Stimulated activated effector memory CD8-positive, alpha-beta T cell treated with anti-CD3 and anti-CD28 coated beads, Interleukin-12 subunit alpha, Interleukin-12 subunit beta, amount 100 ng/mL, for 72 hours (primary cell): ENCODE data around the gene GRK5.

ENCODE experiments used
- ATAC-seq: fragments of 150-1000 bp; cut with Tn5 transposase; 2 replicates; pipeline ENCODE4 v1.10.0; 2021
- DNase-seq, 2 donors: peaks; one replicate each; pipeline ENCODE4 v3.0.0; 2021 to 2022; ENCODE audit warnings: low spot score in 2 of 2
- H3K27ac Mint-ChIP-seq: one replicate; pipeline ENCODE4 v1.8.0; 2022; ENCODE audit warnings: mild to moderate bottlenecking, mixed read lengths
- H3K36me3 Mint-ChIP-seq: one replicate; pipeline ENCODE4 v1.8.0; 2022; ENCODE audit warnings: mild to moderate bottlenecking, mixed read lengths
- H3K4me1 Mint-ChIP-seq: one replicate; pipeline ENCODE4 v1.8.0; 2022; ENCODE audit warnings: mixed read lengths
- H3K4me3 Mint-ChIP-seq: one replicate; pipeline ENCODE4 v1.8.0; 2022; ENCODE audit warnings: mild to moderate bottlenecking, mixed read lengths
- H3K9me3 Mint-ChIP-seq: one replicate; pipeline ENCODE4 v1.8.0; 2022; ENCODE audit warnings: mixed read lengths

Gene GRK5

DNA sequence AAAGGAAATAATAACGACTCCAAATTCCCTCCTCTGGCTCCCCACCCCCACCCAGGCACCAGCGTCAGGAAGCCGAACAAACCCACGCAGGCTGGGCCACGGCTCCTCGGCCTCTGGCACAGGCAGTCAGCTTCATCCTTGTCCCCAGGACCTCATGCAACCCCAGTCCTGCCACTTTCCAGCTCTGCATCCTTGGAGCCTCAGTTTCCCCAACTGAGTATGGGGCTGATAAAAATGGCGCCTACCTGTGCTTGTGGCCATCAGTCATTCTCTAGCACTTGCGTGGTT lies 198.1 kb downstream of the GRK5 start:
- ATAC-seq, result no peak
- H3K9me3 Mint-ChIP-seq, result no peaks in the 10 kb centered on the region
- DNase-seq, result no peak
- no peak overlapping the region for H3K4me3 Mint-ChIP-seq
- no peaks in the 10 kb centered on the region for H3K36me3 Mint-ChIP-seq
- H3K4me1 Mint-ChIP-seq, result no peaks in the 10 kb centered on the region
- H3K27ac Mint-ChIP-seq, result no peak overlapping the region

DNA sequence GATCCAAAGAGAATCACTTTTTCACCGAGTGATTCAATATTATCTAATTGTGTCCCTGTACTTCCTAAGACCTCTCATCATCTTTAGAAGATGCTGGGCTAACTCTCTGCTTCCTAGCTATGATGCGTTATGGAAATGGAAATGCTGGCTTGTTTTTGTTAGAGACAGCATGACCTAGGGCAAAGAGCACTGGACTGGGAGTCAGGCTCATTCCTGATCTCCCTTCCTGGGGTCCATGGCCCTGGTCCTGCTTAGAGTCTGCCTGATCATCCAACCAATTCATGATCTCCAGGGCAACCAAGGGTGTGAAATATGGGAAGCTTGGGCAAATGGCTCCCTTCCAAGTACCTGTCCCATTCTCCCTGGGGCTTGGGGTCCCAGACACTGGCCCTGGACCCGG lies 198.8 kb downstream of the GRK5 start:
- ATAC-seq (no peak), DNase-seq (no peak)
- Mint-ChIP-seq H3K27ac (no peak overlapping the region), H3K36me3 (no peaks in the 10 kb centered on the region), H3K4me1 (no peaks in the 10 kb centered on the region), H3K9me3 (no peaks in the 10 kb centered on the region), H3K4me3 (no peak overlapping the region)

GRCh38 chr10:119406601-119407253 lies 199.4 kb downstream of the GRK5 start:
- DNase-seq (no peak), ATAC-seq (no peak)
- Mint-ChIP-seq H3K27ac (no peak overlapping the region), H3K4me1 (no peaks in the 10 kb centered on the region), H3K36me3 (no peaks in the 10 kb centered on the region), H3K4me3 (no peak overlapping the region), H3K9me3 (no peaks in the 10 kb centered on the region)

DNA sequence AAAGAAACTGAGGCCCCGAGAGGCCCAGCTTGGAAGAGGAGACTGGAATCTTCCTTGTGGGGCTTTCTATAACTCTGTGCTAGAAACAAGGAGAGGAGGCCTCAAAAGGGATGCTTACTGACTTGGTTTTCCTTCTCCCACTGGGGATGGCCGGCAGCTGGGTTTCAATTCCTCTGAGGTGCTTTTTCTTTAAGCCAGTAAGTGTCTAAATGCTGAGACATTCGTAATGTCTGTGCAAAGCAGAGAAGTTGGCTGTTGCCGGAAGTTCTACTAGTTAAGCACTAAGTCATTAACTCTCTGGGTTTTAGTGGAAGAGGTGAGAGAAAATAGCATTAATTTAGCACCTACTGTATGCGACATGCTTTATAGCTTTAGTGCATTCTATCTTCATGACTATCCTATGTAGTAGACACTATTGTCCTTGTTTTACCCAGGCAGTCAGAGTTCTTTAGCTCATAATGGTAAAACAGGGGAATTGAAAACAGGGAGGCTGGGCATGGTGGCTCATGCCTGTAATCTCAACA lies 199.9 kb downstream of the GRK5 start:
- ATAC-seq, result no peak
- Mint-ChIP-seq H3K4me3 (no peak overlapping the region), H3K36me3 (no peaks in the 10 kb centered on the region), H3K27ac (no peak overlapping the region), H3K4me1 (no peaks in the 10 kb centered on the region), H3K9me3 (no peaks in the 10 kb centered on the region)
- no peak for DNase-seq

- H3K36me3 Mint-ChIP-seq, result no peaks in the 10 kb centered on the region
- no peak overlapping the region for H3K27ac Mint-ChIP-seq
- no peaks in the 10 kb centered on the region for H3K9me3 Mint-ChIP-seq
- no peak for DNase-seq
- ATAC-seq, result no peak
- no peak overlapping the region for H3K4me3 Mint-ChIP-seq
- H3K4me1 Mint-ChIP-seq, result no peaks in the 10 kb centered on the region
These were observed 200.7 kb downstream of the GRK5 start for GRCh38 chr10:119408072-119408471.

DNA sequence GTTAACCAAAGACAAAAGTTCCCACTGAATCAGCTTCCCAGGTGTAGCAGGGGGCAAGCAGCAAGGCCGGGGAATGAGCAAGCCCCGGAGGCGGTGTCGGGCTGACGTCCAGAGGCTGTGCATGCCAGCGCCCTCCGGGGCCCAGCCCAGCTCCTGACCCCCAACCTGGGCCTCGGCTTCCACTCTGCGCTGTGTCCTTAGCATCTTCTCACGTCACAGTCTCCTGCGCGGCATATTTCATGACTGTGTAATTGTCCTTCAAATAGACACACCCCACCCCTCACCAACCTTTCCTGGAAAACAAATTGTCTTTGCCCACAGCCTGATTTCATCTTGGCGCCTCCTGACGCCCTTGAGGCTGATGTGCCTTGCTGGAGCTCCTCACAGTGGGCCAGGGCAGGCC lies 201.6 kb downstream of the GRK5 start:
- ATAC-seq, result no peak
- no peak for DNase-seq
- no peaks in the 10 kb centered on the region for H3K9me3 Mint-ChIP-seq
- H3K27ac Mint-ChIP-seq, result no peak overlapping the region
- H3K36me3 Mint-ChIP-seq, result no peaks in the 10 kb centered on the region
- no peak overlapping the region for H3K4me3 Mint-ChIP-seq
- H3K4me1 Mint-ChIP-seq, result no peaks in the 10 kb centered on the region

GRCh38 chr10:119409385-119409784 lies 202.0 kb downstream of the GRK5 start:
- ATAC-seq (no peak), DNase-seq (no peak)
- H3K27ac Mint-ChIP-seq, result no peak overlapping the region
- H3K9me3 Mint-ChIP-seq, result no peaks in the 10 kb centered on the region
- no peaks in the 10 kb centered on the region for H3K4me1 Mint-ChIP-seq
- H3K36me3 Mint-ChIP-seq, result no peaks in the 10 kb centered on the region
- H3K4me3 Mint-ChIP-seq, result no peak overlapping the region

GRCh38 chr10:119409906-119410305 lies 202.5 kb downstream of the GRK5 start:
- no peak overlapping the region for H3K27ac Mint-ChIP-seq
- H3K4me3 Mint-ChIP-seq, result no peak overlapping the region
- H3K36me3 Mint-ChIP-seq, result no peaks in the 10 kb centered on the region
- no peaks in the 10 kb centered on the region for H3K4me1 Mint-ChIP-seq
- no peaks in the 10 kb centered on the region for H3K9me3 Mint-ChIP-seq
- DNase-seq (no peak), ATAC-seq (no peak)

DNA sequence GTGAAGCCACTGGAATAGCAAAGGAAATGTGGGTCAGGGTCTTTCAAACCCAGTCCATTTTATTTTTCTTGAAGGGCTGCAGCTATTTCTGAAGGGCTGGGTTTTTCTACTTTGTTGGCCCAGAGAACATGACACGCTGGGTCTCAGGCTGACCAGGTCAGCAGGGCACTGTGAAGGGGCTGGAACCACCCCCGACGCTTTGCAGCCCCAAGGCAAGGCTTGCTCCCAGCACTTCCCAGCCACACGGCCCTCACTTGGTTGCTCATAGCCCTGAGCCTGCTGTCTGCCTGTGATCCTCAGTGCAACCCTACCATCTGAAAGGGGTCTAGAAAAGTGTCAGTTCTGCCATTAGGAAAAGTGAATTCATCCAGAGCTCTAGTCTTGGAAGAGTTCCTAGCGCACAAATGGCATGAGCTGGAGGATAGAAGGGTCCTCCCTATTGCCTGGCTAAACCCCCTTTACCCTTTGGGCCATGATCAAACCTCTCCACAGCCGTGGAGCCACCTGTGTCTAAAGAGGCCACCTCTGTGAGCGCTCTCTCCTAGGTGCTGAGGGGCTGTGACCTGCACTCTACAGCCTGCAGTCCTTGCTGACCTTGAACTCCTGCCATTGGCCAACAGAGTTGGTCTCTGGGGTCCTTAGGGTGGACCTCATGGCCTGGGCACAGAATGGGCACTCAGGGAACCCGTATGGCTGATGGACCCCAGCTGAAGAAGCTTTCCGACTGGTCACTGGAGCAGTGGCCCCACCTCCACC lies 203.2 kb downstream of the GRK5 start:
- Mint-ChIP-seq H3K4me1 (no peaks in the 10 kb centered on the region), H3K27ac (peak overlapping the region; percentile 56), H3K36me3 (no peaks in the 10 kb centered on the region), H3K4me3 (no peak overlapping the region), H3K9me3 (no peaks in the 10 kb centered on the region)
- DNase-seq (no peak), ATAC-seq (no peak)

GRCh38 chr10:119412244-119413092 lies 205.1 kb downstream of the GRK5 start:
- no peaks in the 10 kb centered on the region for H3K36me3 Mint-ChIP-seq
- no peaks in the 10 kb centered on the region for H3K9me3 Mint-ChIP-seq
- DNase-seq, result no peak
- no peaks in the 10 kb centered on the region for H3K4me1 Mint-ChIP-seq
- no peak for ATAC-seq
- no peak overlapping the region for H3K4me3 Mint-ChIP-seq
- no peak overlapping the region for H3K27ac Mint-ChIP-seq

- DNase-seq, result no peak
- Mint-ChIP-seq H3K27ac (no peak overlapping the region), H3K36me3 (no peaks in the 10 kb centered on the region), H3K4me3 (no peak overlapping the region), H3K9me3 (no peaks in the 10 kb centered on the region), H3K4me1 (no peaks in the 10 kb centered on the region)
- no peak for ATAC-seq
These were observed 205.7 kb downstream of the GRK5 start for GRCh38 chr10:119413093-119413453.

- no peak overlapping the region for H3K4me3 Mint-ChIP-seq
- DNase-seq (no peak), ATAC-seq (no peak)
- no peaks in the 10 kb centered on the region for H3K9me3 Mint-ChIP-seq
- no peaks in the 10 kb centered on the region for H3K36me3 Mint-ChIP-seq
- no peaks in the 10 kb centered on the region for H3K4me1 Mint-ChIP-seq
- no peak overlapping the region for H3K27ac Mint-ChIP-seq
These were observed 206.2 kb downstream of the GRK5 start for GRCh38 chr10:119413471-119414080.

DNA sequence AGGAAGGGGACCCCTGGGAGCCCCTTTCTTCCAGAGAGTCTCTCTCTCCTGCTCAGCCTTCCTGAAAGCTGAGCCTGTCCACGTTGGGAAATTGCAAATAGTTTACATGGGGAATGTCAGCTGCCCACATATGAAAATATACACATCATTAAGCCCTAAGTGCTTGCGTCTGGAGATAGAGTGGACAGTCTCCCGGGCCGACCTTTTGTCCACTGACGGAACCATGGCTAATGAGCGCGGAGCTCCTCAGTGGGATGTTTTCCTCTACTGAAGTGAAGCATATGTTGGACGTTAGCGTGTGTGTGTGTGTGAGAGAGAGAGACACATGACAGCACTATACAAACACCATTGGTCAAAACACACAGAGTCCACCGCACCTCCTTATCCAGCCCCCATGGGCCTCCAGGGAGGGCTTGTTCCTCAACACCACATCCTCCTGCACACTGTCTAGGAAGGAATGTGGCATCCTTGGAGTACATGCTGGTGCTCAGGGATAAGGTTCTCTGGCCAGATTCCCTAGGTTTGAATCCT lies 206.8 kb downstream of the GRK5 start:
- H3K36me3 Mint-ChIP-seq, result no peaks in the 10 kb centered on the region
- ATAC-seq (no peak), DNase-seq (no peak)
- H3K4me3 Mint-ChIP-seq, result no peak overlapping the region
- no peaks in the 10 kb centered on the region for H3K4me1 Mint-ChIP-seq
- H3K9me3 Mint-ChIP-seq, result no peaks in the 10 kb centered on the region
- no peak overlapping the region for H3K27ac Mint-ChIP-seq

DNA sequence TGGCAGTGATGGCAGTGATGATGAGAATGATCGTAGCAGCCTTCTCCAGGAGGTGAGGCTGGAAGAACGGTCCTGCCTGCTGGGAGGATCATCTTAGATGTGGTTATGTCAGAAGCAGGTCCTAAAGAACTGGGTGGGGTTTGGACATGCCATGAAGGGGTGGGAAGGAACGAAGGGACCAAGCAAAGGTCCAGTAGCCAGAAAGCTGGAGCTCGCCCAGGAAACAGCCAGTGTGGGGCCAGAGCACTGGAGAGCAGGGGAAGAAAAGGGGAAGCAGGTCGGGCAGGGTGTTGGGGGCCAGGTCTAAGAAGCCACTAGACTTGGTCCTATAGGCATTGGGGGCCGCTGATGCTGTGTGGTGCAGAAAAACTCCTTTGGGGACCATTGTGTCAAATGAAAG lies 207.8 kb downstream of the GRK5 start:
- Mint-ChIP-seq H3K4me3 (no peak overlapping the region), H3K27ac (no peak overlapping the region), H3K9me3 (no peaks in the 10 kb centered on the region), H3K4me1 (no peaks in the 10 kb centered on the region), H3K36me3 (no peaks in the 10 kb centered on the region)
- no peak for DNase-seq
- no peak for ATAC-seq
